GM15510 (cell line): ENCODE data around the gene DCAF5.

Source experiments
- POLR2A ChIP-seq: IDR thresholded peaks from 3 replicates; pipeline ENCODE4 v1.6.1; 2011; ENCODE audit warnings: borderline replicate concordance; ENCODE audit not compliant: insufficient read length; ENCODE audit errors: extremely low read depth

The DCAF5 gene

GRCh38 chr14:69046476-69046860 lies 106.5 kb downstream of the DCAF5 start:
- no peak for TF ChIP-seq POLR2A

DNA sequence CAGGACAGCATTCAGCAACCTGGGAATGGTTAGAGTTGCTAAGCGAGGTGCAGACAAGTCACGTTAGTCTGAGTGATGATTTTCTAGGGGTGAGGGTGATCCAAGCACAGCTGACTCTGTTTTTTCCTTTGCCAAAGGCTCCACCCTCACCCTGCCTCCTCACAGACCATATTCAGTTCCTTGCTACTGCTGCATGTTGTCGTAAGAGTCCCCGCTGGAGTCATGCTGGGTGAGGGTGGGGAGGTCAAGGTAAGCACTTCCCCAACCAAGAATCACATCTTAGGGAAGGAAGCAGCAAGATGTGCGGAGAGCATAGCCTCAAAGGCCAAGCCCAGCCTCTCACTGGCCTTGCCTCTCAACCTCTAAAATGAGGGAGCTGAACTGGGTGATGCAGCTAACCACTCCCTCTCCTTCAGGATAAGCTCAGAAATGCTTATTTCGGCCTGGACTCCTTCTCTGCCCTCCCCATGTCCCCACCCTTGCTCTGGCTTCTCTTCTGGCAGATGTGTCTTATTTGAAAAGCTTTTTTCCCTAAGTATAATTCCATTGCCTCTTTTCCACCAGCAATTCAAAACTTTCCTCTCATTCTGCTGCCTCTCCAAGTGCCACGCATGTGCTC lies 107.0 kb downstream of the DCAF5 start:
- TF ChIP-seq POLR2A, result no peak

DNA sequence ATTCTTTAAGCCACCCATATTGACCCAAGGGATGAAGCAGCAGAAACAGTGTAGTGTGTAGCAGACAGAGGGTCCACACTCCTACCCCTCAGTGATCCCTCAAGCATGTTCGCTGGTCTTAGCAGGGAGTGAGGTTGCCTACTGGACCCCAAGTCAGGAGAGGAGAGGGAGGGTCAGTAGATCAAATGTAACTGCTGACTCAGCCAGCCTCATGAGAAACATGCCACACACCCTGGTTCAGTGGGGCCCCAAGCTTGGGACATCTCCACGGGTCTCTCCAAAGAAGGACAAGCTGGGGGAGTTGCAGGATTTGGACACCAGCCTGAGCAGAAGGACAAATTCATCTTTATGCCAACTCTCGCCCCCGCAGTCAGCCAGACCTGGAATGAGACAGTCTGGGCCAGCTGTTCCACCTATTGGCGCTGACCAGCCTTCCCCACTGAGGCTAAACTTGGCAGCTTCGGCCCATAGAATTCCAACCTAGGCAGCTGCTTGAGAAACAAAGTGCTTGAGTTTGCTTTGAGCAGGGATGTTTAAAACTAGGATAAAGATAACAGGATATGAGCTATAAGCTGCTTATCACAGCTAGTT lies 107.9 kb downstream of the DCAF5 start:
- TF ChIP-seq POLR2A, result no peak

GRCh38 chr14:69044296-69044695 lies 108.6 kb downstream of the DCAF5 start:
- TF ChIP-seq POLR2A, result no peak

DNA sequence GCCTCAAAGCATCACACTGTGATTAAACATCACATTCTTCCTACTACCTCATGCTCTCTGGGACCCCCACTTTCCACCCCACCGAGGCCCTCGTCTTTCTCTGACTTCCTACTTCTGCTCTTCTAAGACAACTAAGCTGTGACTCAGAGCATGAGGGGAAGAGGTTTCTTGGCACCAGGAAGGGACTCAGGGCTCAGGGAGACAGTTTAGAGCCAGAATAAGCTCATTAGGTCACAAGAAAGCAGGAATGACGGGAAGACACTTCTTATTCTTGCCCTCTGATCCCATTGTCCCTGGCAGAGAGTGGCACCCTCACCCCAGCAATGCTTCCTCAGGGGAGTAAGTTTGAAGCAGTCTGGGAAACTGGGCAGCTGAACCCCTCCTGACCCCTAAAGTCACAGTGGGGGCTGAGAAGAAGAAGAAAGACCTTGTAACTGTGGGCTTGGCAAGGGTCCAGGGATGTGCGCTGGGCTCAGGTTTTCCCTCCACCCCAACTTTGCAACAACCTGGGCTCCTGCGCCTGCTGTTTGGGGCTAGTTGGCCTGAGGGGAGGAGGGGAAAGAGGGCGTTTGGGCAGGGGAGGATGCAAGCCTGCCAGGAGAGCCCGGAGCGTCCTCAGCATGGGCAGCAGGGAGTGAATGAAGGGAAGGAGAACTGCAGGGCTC lies 109.2 kb downstream of the DCAF5 start:
- no peak for TF ChIP-seq POLR2A

- TF ChIP-seq POLR2A, result no peak
These were observed 110.0 kb downstream of the DCAF5 start for GRCh38 chr14:69042787-69043444.

GRCh38 chr14:69042299-69042698 lies 110.6 kb downstream of the DCAF5 start:
- TF ChIP-seq POLR2A, result no peak

DNA sequence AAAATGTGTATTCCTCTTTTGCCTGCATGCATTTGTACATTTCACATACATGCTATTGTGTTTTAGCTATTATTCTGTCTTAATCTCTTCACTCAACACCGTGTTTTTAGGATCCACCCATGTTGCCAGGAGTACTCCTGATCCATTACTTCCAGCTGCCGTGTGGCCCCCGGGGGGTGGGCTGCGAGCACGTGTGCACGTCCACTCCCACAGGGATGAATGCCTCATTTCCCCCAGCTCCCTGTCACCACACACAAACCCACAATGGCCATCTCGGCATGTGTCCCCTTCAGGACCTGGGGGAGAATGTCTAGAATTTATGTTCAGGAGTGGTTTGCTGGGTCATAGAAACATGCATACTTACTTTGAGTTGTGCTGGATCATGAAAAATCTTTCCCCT lies 111.1 kb downstream of the DCAF5 start:
- no peak for TF ChIP-seq POLR2A

DNA sequence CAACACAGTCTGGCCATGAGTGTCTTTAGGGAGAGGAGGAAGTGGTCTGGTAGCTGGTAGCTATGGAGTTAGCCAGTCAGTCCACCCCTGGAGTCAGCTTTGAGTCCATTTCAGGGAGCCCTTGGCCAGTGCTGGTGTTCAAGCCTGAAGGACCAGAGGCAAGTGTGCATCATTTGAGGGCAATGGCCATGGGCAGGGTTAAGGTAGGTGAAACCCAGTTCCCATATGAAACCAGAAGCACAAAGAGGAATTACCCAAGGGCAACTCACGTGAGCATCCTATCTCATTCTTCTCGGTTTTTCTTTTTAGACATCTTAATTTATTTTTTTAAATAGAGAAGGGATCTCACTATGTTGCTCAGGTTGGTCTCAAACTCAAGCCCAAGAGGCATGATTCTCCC lies 112.6 kb downstream of the DCAF5 start:
- no peak for TF ChIP-seq POLR2A

- TF ChIP-seq POLR2A, result no peak
These were observed 113.7 kb downstream of the DCAF5 start for GRCh38 chr14:69039288-69039628.

GRCh38 chr14:69038455-69039287 lies 114.2 kb downstream of the DCAF5 start:
- no peak for TF ChIP-seq POLR2A

GRCh38 chr14:69037790-69038454 lies 115.0 kb downstream of the DCAF5 start:
- no peak for TF ChIP-seq POLR2A

DNA sequence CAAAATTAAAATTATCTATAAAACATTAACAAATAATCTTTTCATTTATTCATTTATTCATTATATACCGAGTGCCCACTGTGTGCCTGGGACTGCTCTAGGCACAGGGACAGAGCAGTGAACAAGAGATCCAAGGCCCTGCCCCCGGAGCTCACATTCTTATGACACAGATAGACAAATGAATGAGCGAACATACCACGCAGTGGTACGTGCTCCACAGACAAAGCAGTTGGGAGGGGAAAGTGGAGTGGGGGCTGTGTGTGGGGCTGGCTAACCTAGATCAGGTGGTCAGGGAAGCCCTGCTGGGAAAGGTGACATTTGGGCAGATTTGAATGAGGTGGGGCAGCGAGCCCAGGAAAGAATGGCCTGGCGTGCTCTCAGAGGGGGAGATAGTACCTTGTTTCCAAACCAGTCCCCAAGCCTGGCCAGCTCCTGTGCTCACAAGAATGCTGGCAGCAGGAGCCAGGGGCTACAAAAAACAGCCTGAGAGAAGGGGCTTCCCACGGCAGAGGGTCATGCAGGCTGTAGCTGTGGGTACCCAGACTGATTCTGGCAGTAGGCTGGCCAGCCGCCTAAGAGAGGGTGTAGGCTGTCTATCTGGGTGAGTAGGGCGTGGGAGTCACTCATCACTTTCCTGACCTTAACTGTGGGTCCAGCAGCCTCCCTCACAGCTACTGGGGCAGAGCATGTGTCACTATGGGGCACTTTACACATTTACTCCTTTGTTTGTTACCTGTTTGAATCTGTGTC lies 116.0 kb downstream of the DCAF5 start:
- no peak for TF ChIP-seq POLR2A

DNA sequence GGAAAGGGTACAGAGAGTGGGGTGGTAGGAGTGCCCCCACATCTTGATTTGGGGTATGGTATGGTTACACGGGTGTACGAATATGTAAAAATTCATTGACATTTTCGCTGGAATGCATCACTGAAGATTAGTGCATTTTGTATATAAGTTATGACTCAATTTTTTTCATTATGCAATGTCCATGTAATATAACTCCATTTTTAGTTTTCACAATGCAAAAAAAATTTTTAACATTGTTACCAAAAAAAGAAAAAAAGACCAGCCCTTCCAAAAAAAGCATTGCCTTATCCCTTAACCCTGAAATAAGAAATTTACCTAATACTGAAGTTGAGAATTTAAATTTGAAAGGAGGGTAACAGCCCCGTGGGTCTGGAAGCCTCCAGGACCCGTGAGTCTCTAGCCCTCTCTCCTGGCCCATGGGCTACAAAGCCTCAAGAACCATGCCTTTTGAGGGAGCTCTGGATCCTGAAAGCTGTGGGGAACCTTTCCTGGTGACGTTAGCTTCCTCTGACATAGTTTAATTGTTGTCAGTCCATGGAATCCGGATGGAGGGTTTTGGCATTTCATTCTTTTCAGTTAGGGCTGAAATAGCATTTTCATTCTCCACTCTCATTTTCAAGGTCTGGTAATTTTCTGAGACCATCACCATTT lies 118.2 kb downstream of the DCAF5 start:
- no peak for TF ChIP-seq POLR2A

DNA sequence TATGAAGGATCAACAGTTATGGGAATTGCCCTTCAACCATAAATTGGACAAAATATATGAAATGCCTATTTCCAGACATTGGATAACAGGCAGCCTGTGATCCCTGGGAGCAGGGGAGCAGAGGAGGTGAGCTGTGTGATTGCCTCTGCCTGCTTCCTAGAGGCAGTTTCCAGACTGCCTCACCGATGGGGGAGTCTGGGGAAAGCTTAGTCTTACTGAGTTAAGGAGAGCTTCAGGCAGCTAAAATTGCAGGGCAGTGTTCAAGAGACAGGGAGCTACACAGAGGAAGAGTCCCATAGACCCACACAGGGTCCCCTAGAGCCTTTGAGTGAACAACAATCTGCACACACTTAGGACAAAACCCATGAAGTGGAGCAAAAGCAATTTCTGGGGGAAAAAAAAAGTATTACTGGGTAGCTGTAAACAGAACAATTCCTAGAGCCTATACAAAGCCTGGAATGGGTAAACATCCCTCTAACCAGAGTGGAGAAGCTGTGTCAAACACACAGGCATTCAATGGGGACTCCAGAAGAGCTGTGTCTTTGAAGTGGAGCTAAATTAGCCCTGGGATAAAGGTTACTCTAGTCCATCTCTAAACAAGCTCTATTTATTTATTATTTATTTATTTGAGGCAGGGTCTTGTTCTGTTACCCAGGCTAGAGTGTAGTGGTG lies 125.5 kb downstream of the DCAF5 start:
- TF ChIP-seq POLR2A, result no peak
